ENCODE measurements around the gene CNPY2. TPM values are rescaled to one million over a fixed set of nuclear protein-coding genes. Genes with fewer than 3 reads are reported as not detected.

Gene CNPY2
- total RNA-seq, 6 experiments from 2014 or later, result 63.7 to 93.7 (median 76.5) TPM

GRCh38 chr12:56334490-56334793, 18.7 kb upstream of the CNPY2 start:
- Histone ChIP-seq H3K9me3 (no peaks in the 10 kb centered on the region), H3K36me3 (no peaks in the 10 kb centered on the region), H3K27me3 (no peaks in the 10 kb centered on the region), H3K4me3 (peak overlapping the region; percentile 53 to 68 (median 57)), H3K4me1 (peaks cover 0 to 14% (median 0%) of the 10 kb centered on the region in 4 donors), H3K27ac (peak overlapping the region; percentile 91 to 94 (median 93))
- intact Hi-C loops (cut with DNase I), result no loop called here
- DNase-seq, result no peak
- no peak for ATAC-seq
- no peak for TF ChIP-seq POLR2A (IDR thresholded peaks at IDR 0.05)
- TF ChIP-seq, protein P1, sequence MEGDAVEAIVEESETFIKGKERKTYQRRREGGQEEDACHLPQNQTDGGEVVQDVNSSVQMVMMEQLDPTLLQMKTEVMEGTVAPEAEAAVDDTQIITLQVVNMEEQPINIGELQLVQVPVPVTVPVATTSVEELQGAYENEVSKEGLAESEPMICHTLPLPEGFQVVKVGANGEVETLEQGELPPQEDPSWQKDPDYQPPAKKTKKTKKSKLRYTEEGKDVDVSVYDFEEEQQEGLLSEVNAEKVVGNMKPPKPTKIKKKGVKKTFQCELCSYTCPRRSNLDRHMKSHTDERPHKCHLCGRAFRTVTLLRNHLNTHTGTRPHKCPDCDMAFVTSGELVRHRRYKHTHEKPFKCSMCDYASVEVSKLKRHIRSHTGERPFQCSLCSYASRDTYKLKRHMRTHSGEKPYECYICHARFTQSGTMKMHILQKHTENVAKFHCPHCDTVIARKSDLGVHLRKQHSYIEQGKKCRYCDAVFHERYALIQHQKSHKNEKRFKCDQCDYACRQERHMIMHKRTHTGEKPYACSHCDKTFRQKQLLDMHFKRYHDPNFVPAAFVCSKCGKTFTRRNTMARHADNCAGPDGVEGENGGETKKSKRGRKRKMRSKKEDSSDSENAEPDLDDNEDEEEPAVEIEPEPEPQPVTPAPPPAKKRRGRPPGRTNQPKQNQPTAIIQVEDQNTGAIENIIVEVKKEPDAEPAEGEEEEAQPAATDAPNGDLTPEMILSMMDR (IDR thresholded peaks at IDR 0.05), result no peak
- WGBS (ENCODE audit: insufficient coverage, low coverage, low lambda C conversion rate, missing lambda C conversion rate), result 3% methylated on average over 5 of the region's 6 CpGs

- 0% methylated on average over 36 of the region's 45 CpGs for WGBS (ENCODE audit: insufficient coverage, low coverage, low lambda C conversion rate, missing lambda C conversion rate)
- Histone ChIP-seq H3K27ac (peak within 1 kb of the TSS; percentile 91 to 94 (median 93)), H3K4me3 (peak within 1 kb of the TSS; percentile 53 to 68 (median 57)), H3K4me1 (peaks cover 0 to 16% (median 0%) of the 10 kb centered on the region in 4 donors), H3K27me3 (no peaks in the 10 kb centered on the region), H3K36me3 (no peaks in the 10 kb centered on the region), H3K9me3 (no peaks in the 10 kb centered on the region)
- TF ChIP-seq, protein P1 (IDR thresholded peaks at IDR 0.05), result peak; percentile 39 to 50 (median 42)
- peak; percentile 86 for TF ChIP-seq POLR2A (IDR thresholded peaks at IDR 0.05)
- peak; percentile 96 to 98 (median 98) for ATAC-seq
- intact Hi-C loops (cut with DNase I), result no loop called here
- DNase-seq, result peak; percentile 94 to 97 (median 95)
Measured at GRCh38 chr12:56333679-56334489, 18.1 kb upstream of the CNPY2 start, which contains the start of gene PAN2. PAN2 (minus strand) TSS chr12:56334000; CDS start chr12:56333094, 906 bp downstream.

DNA sequence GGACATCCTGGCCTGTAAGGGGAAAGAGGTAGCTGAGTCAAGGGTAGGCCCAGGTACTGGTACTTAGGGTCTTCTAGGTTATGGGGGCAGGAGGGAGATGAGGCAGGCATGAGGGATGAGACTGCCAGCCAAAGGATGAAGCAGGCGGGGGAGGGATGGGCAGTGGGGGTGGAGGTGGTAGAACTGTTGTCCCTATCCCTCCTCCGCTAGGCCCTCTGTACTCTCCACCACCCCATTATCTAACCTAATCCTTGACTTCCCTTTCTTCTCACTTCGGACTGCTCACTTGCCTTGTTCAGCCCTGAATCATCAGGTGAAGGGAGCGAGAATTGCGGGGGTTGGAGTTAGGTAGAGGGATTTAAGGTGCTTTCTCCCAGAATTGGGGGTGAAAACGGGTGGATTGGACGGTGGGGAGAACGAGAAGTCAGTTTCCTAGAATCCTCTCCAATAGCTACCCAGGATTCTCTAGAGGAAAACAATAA, 17.4 kb upstream of the CNPY2 start:
- H3K27ac ChIP-seq, result peak overlapping the region; percentile 91 to 94 (median 93)
- DNase-seq (no peak), ATAC-seq (peak in 2 of 4 donors; percentile 3 to 4)
- WGBS (ENCODE audit: insufficient coverage, low coverage, low lambda C conversion rate, missing lambda C conversion rate), result 23% methylated on average over 8 of the region's 8 CpGs
- H3K4me1 ChIP-seq, result peaks cover 0 to 18% (median 0%) of the 10 kb centered on the region in 4 donors
- intact Hi-C loops (cut with DNase I), result no loop called here
- peaks cover 0 to 3% (median under 1%) of the 10 kb centered on the region in 4 donors for H3K36me3 ChIP-seq
- H3K9me3 ChIP-seq, result no peaks in the 10 kb centered on the region
- TF ChIP-seq, protein P1 (IDR thresholded peaks at IDR 0.05), result no peak
- TF ChIP-seq POLR2A (IDR thresholded peaks at IDR 0.05), result no peak
- H3K4me3 ChIP-seq, result peak overlapping the region; percentile 53 to 68 (median 57)
- no peaks in the 10 kb centered on the region for H3K27me3 ChIP-seq

GRCh38 chr12:56332512-56333196, 16.9 kb upstream of the CNPY2 start:
- H3K4me3 ChIP-seq, result peak overlapping the region; percentile 53 to 68 (median 57)
- no peak for DNase-seq
- ATAC-seq, result no peak
- intact Hi-C loops (cut with DNase I), result no loop called here
- TF ChIP-seq, protein P1 (IDR thresholded peaks at IDR 0.05), result no peak
- TF ChIP-seq POLR2A (IDR thresholded peaks at IDR 0.05), result no peak
- 89% methylated on average over 10 of the region's 11 CpGs for WGBS (ENCODE audit: insufficient coverage, low coverage, low lambda C conversion rate, missing lambda C conversion rate)
- peaks cover 0 to 18% (median 0%) of the 10 kb centered on the region in 4 donors for H3K4me1 ChIP-seq
- peaks cover 0 to 9% (median 3%) of the 10 kb centered on the region in 4 donors for H3K36me3 ChIP-seq
- peak overlapping the region; percentile 91 to 94 (median 93) for H3K27ac ChIP-seq
- no peaks in the 10 kb centered on the region for H3K9me3 ChIP-seq
- no peaks in the 10 kb centered on the region for H3K27me3 ChIP-seq
